Astrocyte of the cerebellum (primary cell): ENCODE results near the gene CDK2AP2.

Experiments used
- DNase-seq: peaks from one replicate; pipeline ENCODE4 v3.0.0-alpha.2; 2011; ENCODE audit warnings: low read depth
- H3K4me3 ChIP-seq: 2 replicates; pipeline ENCODE4 v1.5.1; 2011; ENCODE audit warnings: mild to moderate bottlenecking, low read depth, low read length, moderate library complexity
- in situ Hi-C: cut with HindIII; loops from 2 replicates; pipeline ENCODE4 v1.10.0; 2017; ENCODE audit warnings: low sequenced_read_pairs
- TF ChIP-seq, protein P1 (sequence below): IDR thresholded peaks from 2 replicates; pipeline ENCODE4 v1.5.1; 2012; ENCODE audit warnings: low read length, low read depth, moderate library complexity, mild to moderate bottlenecking; ENCODE audit errors: missing control alignments

Gene CDK2AP2

DNA sequence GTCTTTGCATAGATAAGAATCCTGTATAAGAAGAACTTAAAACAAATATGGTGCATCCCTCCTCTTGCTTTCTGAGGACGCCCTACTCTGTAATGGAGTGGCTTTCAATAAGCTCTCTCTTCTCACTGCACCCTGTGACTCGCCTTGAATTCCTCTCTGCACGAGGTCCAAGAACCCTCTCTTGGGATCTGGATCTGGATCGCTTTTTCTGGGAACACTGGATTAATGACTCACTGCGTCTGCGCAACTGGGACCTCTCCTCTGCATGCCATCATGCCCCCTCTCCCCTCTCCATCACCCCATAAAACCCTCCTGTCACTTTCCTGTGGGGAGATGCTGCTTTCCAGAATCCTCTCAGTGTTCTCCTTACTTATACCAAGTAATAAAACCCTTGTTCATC is 30.3 kb upstream of the CDK2AP2 start:
- TF ChIP-seq, protein P1, sequence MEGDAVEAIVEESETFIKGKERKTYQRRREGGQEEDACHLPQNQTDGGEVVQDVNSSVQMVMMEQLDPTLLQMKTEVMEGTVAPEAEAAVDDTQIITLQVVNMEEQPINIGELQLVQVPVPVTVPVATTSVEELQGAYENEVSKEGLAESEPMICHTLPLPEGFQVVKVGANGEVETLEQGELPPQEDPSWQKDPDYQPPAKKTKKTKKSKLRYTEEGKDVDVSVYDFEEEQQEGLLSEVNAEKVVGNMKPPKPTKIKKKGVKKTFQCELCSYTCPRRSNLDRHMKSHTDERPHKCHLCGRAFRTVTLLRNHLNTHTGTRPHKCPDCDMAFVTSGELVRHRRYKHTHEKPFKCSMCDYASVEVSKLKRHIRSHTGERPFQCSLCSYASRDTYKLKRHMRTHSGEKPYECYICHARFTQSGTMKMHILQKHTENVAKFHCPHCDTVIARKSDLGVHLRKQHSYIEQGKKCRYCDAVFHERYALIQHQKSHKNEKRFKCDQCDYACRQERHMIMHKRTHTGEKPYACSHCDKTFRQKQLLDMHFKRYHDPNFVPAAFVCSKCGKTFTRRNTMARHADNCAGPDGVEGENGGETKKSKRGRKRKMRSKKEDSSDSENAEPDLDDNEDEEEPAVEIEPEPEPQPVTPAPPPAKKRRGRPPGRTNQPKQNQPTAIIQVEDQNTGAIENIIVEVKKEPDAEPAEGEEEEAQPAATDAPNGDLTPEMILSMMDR: no peak
- no peak overlapping the region for H3K4me3 ChIP-seq
- DNase-seq: no peak
- in situ Hi-C loops: no loop called here

DNA sequence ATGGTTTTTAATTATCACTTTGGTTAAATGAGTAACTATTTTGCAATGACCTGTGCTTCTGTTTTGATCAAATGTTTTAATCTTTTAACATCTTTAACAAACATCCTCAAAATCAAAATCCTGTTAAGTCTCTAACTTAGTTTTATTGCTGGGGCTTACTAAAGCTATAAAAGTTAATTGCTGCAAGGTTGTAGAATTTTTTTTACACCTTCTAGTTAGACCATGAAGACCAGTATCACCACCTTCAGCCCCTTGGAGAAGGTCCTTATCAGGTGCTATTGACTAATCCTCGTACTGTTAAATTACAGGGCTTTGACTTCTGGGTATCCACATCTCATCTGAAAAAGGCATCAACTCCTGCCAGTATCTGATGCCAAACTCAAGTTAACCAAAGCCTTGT is 27.6 kb upstream of the CDK2AP2 start:
- TF ChIP-seq, protein P1: no peak
- in situ Hi-C loops: no loop called here
- no peak for DNase-seq
- H3K4me3 ChIP-seq: no peak overlapping the region

DNA sequence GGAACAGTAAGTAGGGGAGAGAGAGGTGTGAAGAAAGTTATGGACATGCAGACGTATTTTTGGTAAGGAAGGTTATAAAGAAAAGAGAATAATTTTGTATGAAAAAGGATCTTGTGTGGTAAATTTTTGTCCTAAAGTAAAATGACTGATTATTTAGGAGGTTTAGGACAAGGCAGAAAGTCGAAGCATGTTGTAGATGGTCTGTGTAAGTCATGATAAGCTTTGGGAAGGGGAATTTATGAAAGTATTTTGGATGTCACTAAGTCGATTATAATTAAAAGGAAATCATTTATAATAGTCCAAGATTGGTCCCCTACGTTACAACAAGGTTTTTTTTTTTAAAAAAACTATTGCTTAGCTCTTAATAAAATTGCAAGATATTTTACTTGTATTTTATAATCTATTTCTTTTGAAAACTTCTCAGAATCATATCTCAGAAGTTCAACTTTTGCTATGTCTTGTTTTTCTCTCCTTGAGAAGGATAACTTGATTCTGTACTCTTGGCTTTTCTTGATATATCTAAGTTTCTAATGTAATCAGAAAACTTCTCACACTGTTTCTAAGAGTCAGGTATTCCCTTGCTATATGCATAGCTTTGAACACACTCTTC is 26.2 kb upstream of the CDK2AP2 start:
- in situ Hi-C loops: no loop called here
- no peak for DNase-seq

DNA sequence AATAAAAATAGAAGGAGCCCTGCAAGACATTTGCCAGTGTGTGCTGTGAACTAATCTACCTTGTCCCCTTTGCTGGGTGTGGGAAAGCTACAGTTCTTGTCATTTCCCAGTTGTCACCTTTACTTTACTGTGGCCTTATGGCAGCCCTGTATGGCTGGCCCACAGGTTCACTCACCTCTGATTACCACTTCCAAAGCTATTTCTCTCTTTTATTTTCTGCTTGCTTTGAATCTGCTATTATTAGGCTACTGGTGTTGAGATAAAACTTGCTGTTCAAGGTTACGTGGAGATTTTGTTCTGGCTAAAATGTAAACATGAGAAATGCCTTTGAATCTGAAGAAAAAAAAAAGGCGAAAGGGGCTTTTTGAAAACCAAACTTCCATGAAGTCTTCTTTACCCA is 24.9 kb upstream of the CDK2AP2 start:
- no peak overlapping the region for H3K4me3 ChIP-seq
- in situ Hi-C loops: no loop called here
- DNase-seq: no peak
- TF ChIP-seq, protein P1: no peak

More for the DNA sequence above, 26.2 kb upstream of the CDK2AP2 start:
- TF ChIP-seq, protein P1: no peak
- no peak overlapping the region for H3K4me3 ChIP-seq

DNA sequence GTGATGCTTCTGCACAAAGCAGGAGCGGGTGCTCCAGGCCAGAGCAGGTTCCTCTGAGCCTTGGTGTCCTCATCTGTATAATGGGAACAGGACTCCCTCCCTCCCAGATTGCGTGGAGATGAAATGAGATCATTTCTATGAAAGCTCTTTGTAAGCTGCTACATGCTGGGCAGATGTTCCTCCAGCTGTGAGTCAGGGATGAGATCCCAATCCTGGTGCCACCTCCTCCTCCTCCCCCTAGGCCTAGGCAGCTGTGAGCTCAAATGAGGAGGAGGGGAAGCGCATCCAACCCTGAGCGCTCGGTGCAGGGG is 22.3 kb upstream of the CDK2AP2 start:
- in situ Hi-C loops: no loop called here
- no peak for DNase-seq
- TF ChIP-seq, protein P1: no peak

DNA sequence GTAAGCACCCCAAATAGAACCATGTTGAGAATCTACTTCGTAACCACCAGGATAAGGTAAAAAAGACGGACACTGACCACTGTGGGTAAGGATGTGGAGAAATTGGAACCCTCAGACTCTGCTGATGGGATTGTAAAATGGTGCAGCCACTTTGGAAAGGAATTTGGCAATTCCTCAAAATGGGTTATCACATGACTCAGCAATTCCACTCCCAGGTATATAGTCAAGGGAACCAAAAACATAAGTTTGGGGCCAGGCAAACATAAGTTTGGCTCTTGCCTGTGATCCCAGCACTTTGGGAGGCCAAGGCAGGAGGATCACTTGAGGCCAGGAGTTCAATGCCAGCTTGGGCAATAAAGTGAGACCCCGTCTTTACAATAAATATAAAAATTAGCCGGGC is 20.4 kb upstream of the CDK2AP2 start:
- no peak for DNase-seq
- no peak overlapping the region for H3K4me3 ChIP-seq
- TF ChIP-seq, protein P1: no peak
- in situ Hi-C loops: no loop called here

More for the DNA sequence above, 22.3 kb upstream of the CDK2AP2 start:
- no peak overlapping the region for H3K4me3 ChIP-seq
